GM23338 (cell line): ENCODE measurements around the gene AHDC1.

Experiments used
- CREB1 ChIP-seq: fragments of 250-450 bp; sonication (Bioruptor Pico); IDR thresholded peaks from 2 replicates; pipeline ENCODE4 v1.5.0; 2020; ENCODE audit warnings: low read depth, mild to moderate bottlenecking, moderate library complexity
- CTCF ChIP-seq, 2 experiments: fragments of 200-600 bp in 1 of 2; sonication (generic) in 1 of 2; conservative IDR thresholded peaks; 2 replicates each; pipeline versions ENCODE4 v1.5.1 to v1.6.1; 2016 to 2017; ENCODE audit warnings: antibody characterized with exemption in 2 of 2, low read depth in 2 of 2, mild to moderate bottlenecking in 2 of 2, moderate library complexity in 1 of 2
- EZH2 ChIP-seq: fragments of 200-600 bp; sonication (generic); IDR thresholded peaks from one replicate; pipeline ENCODE4 v1.8.0; 2017; ENCODE audit warnings: antibody characterized with exemption, mild to moderate bottlenecking, low read depth; ENCODE audit not compliant: unreplicated experiment
- EZH2phosphoT487 ChIP-seq: fragments of 200-600 bp; sonication (generic); IDR thresholded peaks from one replicate; pipeline ENCODE4 v1.8.1; 2018; ENCODE audit warnings: antibody characterized with exemption; ENCODE audit not compliant: unreplicated experiment
- POLR2AphosphoS5 ChIP-seq: IDR thresholded peaks from 2 replicates; pipeline ENCODE4 v1.6.1; 2016; ENCODE audit warnings: antibody characterized with exemption, low read depth
- TF ChIP-seq, protein P1 (sequence below): IDR thresholded peaks from one replicate; pipeline ENCODE4 v1.6.1; 2018; ENCODE audit warnings: antibody characterized with exemption; ENCODE audit not compliant: unreplicated experiment

- TF ChIP-seq CTCF (conservative IDR thresholded peaks at IDR 0.05; ENCODE audit: low read depth in 2 of 2) (no peak), POLR2AphosphoS5 (no peak), EZH2 (no peak), EZH2phosphoT487 (no peak), CREB1 (CRISPR knock-in tag) (no peak)
- TF ChIP-seq, protein P1, sequence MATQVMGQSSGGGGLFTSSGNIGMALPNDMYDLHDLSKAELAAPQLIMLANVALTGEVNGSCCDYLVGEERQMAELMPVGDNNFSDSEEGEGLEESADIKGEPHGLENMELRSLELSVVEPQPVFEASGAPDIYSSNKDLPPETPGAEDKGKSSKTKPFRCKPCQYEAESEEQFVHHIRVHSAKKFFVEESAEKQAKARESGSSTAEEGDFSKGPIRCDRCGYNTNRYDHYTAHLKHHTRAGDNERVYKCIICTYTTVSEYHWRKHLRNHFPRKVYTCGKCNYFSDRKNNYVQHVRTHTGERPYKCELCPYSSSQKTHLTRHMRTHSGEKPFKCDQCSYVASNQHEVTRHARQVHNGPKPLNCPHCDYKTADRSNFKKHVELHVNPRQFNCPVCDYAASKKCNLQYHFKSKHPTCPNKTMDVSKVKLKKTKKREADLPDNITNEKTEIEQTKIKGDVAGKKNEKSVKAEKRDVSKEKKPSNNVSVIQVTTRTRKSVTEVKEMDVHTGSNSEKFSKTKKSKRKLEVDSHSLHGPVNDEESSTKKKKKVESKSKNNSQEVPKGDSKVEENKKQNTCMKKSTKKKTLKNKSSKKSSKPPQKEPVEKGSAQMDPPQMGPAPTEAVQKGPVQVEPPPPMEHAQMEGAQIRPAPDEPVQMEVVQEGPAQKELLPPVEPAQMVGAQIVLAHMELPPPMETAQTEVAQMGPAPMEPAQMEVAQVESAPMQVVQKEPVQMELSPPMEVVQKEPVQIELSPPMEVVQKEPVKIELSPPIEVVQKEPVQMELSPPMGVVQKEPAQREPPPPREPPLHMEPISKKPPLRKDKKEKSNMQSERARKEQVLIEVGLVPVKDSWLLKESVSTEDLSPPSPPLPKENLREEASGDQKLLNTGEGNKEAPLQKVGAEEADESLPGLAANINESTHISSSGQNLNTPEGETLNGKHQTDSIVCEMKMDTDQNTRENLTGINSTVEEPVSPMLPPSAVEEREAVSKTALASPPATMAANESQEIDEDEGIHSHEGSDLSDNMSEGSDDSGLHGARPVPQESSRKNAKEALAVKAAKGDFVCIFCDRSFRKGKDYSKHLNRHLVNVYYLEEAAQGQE = no peak
These were observed 29.8 kb upstream of the AHDC1 start for GRCh38 chr1:27633640-27634176.
